ENCODE results near the gene DNAJC4.

Gene DNAJC4

GRCh38 chr11:64283092-64283491 lies 52.7 kb downstream of the DNAJC4 start:
- no peak for DNase-seq

Measured in activated naive CD4-positive, alpha-beta T cell treated with Interleukin-2 at 50 U/mL for 16 hours (primary cell).